Sigmoid colon (tissue), 7 donors: ENCODE results near the gene IWS1. TPM values are rescaled to one million over a fixed set of nuclear protein-coding genes. Genes with fewer than 3 reads are reported as not detected.

Source experiments
- DNase-seq: peaks from one replicate; pipeline ENCODE4 v3.0.0-alpha.2; 2019
- H3K27ac ChIP-seq, 4 donors: fragments of 200-600 bp; sonication (generic); one replicate each; pipeline ENCODE4 v1.5.1; 2016 to 2019; ENCODE audit warnings: mild to moderate bottlenecking in 1 of 4
- H3K27me3 ChIP-seq, 3 donors: fragments of 200-600 bp; sonication (generic); one replicate each; pipeline ENCODE4 v1.5.1; 2019; ENCODE audit warnings: mild to moderate bottlenecking in 1 of 3
- H3K36me3 ChIP-seq, 4 donors: fragments of 200-600 bp; sonication (generic); one replicate each; pipeline ENCODE4 v1.5.1; 2016 to 2019
- H3K4me1 ChIP-seq, 4 donors: fragments of 200-600 bp; sonication (generic); one replicate each; pipeline ENCODE4 v1.5.1; 2017 to 2019
- H3K4me3 ChIP-seq, 4 donors: fragments of 200-600 bp; sonication (generic); one replicate each; pipeline ENCODE4 v1.5.1; 2017 to 2019; ENCODE audit warnings: mild to moderate bottlenecking in 2 of 4, moderate library complexity in 1 of 4
- H3K9me3 ChIP-seq, 4 donors: fragments of 200-600 bp in 3 of 4; sonication (generic) in 3 of 4; one replicate each; pipeline versions ENCODE4 v1.5.1 to v1.6.1; 2013 to 2019
- CTCF ChIP-seq, 4 experiments: fragments of 450-650 bp in 3 of 4; fragments of 200-600 bp in 1 of 4; IDR thresholded peaks; one replicate each; pipeline ENCODE4 v1.5.1; 2016 to 2019; ENCODE audit warnings: antibody characterized with exemption in 4 of 4, mild to moderate bottlenecking in 3 of 4, moderate library complexity in 2 of 4
- EP300 ChIP-seq, 4 donors: sonication (generic); formaldehyde crosslinking; IDR thresholded peaks; one replicate each; pipeline ENCODE4 v1.6.1; 2017; ENCODE audit warnings: antibody characterized with exemption in 4 of 4
- POLR2A ChIP-seq, 2 donors: fragments of 450-650 bp; IDR thresholded peaks; one replicate each; pipeline ENCODE4 v1.6.1; 2016; ENCODE audit warnings: antibody characterized with exemption in 2 of 2, mild to moderate bottlenecking in 2 of 2, moderate library complexity in 2 of 2
- POLR2AphosphoS5 ChIP-seq, 4 donors: sonication (generic); formaldehyde crosslinking; IDR thresholded peaks; one replicate each; pipeline ENCODE4 v1.6.1; 2017; ENCODE audit warnings: antibody characterized with exemption in 4 of 4
- WGBS, 2 donors: extraction: QIAGEN DNeasy Blood & Tissue Kit; methylation state at CpG; one replicate each; pipeline ENCODE4 v1.1.7; 2013; 5-methylcytosine and 5-hydroxymethylcytosine counted together
- intact Hi-C: fragments of 100-400 bp; cut with DNase I; formaldehyde crosslinking; loops from one replicate; pipeline ENCODE4 v1.15.1; 2023
- polyA plus RNA-seq, 3 donors: library from polyadenylated mRNA; stranded (reverse); fragments of 200-250 nt; gene quantifications; one replicate each; pipeline ENCODE4 v1.2.3, GENCODE V29; 2013
- total RNA-seq, 4 donors: library from RNA; depleted of rRNA; stranded (reverse); fragments of >200 nt; gene quantifications; one replicate each; pipeline ENCODE4 v1.1.0, GENCODE V29; 2016
- donor health status: healthy with polysubstance abuse.
- donor health status: Bipolar disorder and iron deficiency.
- donor health status: healthy.

Gene IWS1
- total and polyA plus RNA-seq, 7 donors, result 28.1 to 47.9 (median 31.2) TPM

- no peaks in the 10 kb centered on the region for H3K9me3 ChIP-seq
- intact Hi-C loops, result no loop called here
- no peak overlapping the region for H3K4me3 ChIP-seq
- 93 to 94% methylated on average over 12 of the region's 12 CpGs for WGBS, 2 donors
- no peak overlapping the region for H3K27ac ChIP-seq
- peak; percentile 60 for DNase-seq
- H3K4me1 ChIP-seq, result peaks cover 0 to 13% (median 3%) of the 10 kb centered on the region in 4 donors
- no peaks in the 10 kb centered on the region for H3K36me3 ChIP-seq
- no peaks in the 10 kb centered on the region for H3K27me3 ChIP-seq
- TF ChIP-seq CTCF (IDR thresholded peaks at IDR 0.05), result no peak
- TF ChIP-seq POLR2AphosphoS5 (IDR thresholded peaks at IDR 0.05), result no peak
- no peak for TF ChIP-seq POLR2A (IDR thresholded peaks at IDR 0.05)
- no peak for TF ChIP-seq EP300 (IDR thresholded peaks at IDR 0.05)
These were observed 39.2 kb upstream of the IWS1 start for GRCh38 chr2:127565261-127566138.

DNA sequence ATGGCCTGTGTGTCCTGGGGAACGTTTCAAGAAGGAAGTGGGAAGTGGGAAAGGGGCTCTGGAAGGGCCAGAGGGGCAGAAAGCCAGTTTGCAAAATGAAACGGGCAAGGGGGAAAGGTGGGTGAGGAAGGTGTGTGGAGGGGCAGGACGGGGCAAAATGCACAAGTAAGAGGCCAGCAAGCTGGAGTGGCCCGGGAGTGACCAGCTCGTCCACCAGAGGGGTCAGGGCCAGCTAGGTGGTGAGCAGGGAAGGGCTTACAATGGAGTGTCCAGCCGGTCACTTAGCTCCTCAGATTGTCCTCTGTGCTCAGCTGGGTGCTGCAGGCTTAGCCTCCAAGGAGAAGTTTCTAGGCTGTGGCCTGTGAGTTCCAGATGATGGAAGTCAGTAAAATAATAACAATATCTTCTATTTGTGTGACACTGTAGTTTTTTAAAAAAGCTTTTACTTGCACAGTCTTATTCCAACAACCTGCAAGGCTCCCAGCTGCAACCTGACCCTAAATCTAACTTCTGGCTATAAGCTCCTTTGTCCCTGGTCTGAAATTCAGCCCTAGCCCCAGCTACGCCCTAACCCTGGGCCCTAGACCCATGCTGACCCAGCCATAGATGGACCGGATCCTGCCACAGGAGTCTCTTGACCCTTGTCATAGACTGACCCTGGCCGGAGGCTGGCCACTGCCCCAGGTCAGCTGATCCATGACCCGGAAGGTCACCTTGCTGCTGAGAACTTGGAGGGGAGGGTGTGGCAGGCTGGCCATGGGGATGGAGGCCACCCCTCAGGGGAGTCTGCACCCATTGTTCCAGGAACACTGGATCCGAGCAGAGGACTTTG, 38.4 kb upstream of the IWS1 start:
- Histone ChIP-seq H3K9me3 (no peaks in the 10 kb centered on the region), H3K4me3 (no peak overlapping the region), H3K36me3 (no peaks in the 10 kb centered on the region), H3K27ac (no peak overlapping the region), H3K4me1 (peaks cover 0 to 7% (median 3%) of the 10 kb centered on the region in 4 donors), H3K27me3 (no peaks in the 10 kb centered on the region)
- DNase-seq, result peak; percentile 33
- intact Hi-C loops, result no loop called here
- TF ChIP-seq CTCF (IDR thresholded peaks at IDR 0.05), result no peak
- no peak for TF ChIP-seq EP300 (IDR thresholded peaks at IDR 0.05)
- TF ChIP-seq POLR2AphosphoS5 (IDR thresholded peaks at IDR 0.05), result no peak
- no peak for TF ChIP-seq POLR2A (IDR thresholded peaks at IDR 0.05)
- WGBS, 2 donors, result 90 to 94% methylated on average over 11 of the region's 11 CpGs

GRCh38 chr2:127563458-127564428, 37.5 kb upstream of the IWS1 start:
- Histone ChIP-seq H3K4me1 (peaks cover 0 to under 1% (median 0%) of the 10 kb centered on the region in 4 donors), H3K27me3 (no peaks in the 10 kb centered on the region), H3K36me3 (no peaks in the 10 kb centered on the region), H3K9me3 (no peaks in the 10 kb centered on the region), H3K27ac (no peak overlapping the region), H3K4me3 (no peak overlapping the region)
- intact Hi-C loops, result no loop called here
- peak; percentile 25 for DNase-seq
- TF ChIP-seq CTCF (IDR thresholded peaks at IDR 0.05), result no peak
- TF ChIP-seq EP300 (IDR thresholded peaks at IDR 0.05), result no peak
- no peak for TF ChIP-seq POLR2A (IDR thresholded peaks at IDR 0.05)
- no peak for TF ChIP-seq POLR2AphosphoS5 (IDR thresholded peaks at IDR 0.05)
- 75 to 76% methylated on average over 14 of the region's 14 CpGs for WGBS, 2 donors

DNA sequence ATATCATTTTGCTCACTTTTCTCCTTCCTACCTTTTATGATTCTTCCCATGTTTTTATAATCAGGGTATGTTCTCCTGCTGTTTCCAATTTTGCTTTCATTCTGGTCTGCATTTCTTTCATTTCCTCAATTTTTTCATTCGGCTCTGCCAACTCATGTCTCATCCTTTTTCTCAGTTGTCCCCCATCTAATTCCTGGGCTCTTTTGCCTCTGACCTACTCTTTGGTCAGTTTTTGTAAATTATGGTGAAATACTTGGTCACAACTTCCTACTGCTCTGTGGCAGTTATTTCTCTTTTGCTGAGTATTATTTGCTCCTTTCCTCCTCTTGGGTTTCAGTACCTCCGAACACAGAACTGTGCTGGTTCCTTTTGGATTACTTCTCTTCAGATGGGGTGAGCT, 36.6 kb upstream of the IWS1 start:
- TF ChIP-seq EP300 (IDR thresholded peaks at IDR 0.05) (no peak), CTCF (IDR thresholded peaks at IDR 0.05) (no peak), POLR2AphosphoS5 (IDR thresholded peaks at IDR 0.05) (no peak), POLR2A (IDR thresholded peaks at IDR 0.05) (no peak)
- H3K27me3 ChIP-seq, result no peaks in the 10 kb centered on the region
- no peak for DNase-seq
- no peak overlapping the region for H3K27ac ChIP-seq
- WGBS, 2 donors, result 74 to 89% methylated on average over 2 of the region's 2 CpGs
- H3K4me1 ChIP-seq, result no peaks in the 10 kb centered on the region
- no peaks in the 10 kb centered on the region for H3K36me3 ChIP-seq
- no peaks in the 10 kb centered on the region for H3K9me3 ChIP-seq
- intact Hi-C loops, result no loop called here
- H3K4me3 ChIP-seq, result no peak overlapping the region
